Measurements from ENCODE around the gene ATR.
"Not testable (repeated sequence)": the region's sequence is repeated elsewhere in the genome, so short reads cannot be mapped to it uniquely, and the experiment has no call there.

The ATR gene

GRCh38 chr3:142445816-142446254, 132.7 kb downstream of the ATR start:
- no peak for DNase-seq

- no peak for DNase-seq
Observed at GRCh38 chr3:142444343-142444742, 134.2 kb downstream of the ATR start.

- DNase-seq, result not testable (repeated sequence)
Observed at GRCh38 chr3:142443060-142443459, 135.5 kb downstream of the ATR start.

- not testable (repeated sequence) for DNase-seq
Observed at GRCh38 chr3:142439499-142440220, 138.9 kb downstream of the ATR start.

GRCh38 chr3:142438096-142438495, 140.4 kb downstream of the ATR start:
- DNase-seq, result not testable (repeated sequence)

GRCh38 chr3:142436951-142437585, 141.5 kb downstream of the ATR start:
- no peak for DNase-seq

GRCh38 chr3:142434503-142434902, 144.0 kb downstream of the ATR start:
- no peak for DNase-seq

GRCh38 chr3:142433110-142433509, 145.4 kb downstream of the ATR start:
- no peak for DNase-seq

GRCh38 chr3:142429582-142429981, 149.0 kb downstream of the ATR start:
- no peak for DNase-seq

GRCh38 chr3:142424754-142425153, 153.8 kb downstream of the ATR start:
- no peak for DNase-seq

- no peak for DNase-seq
Observed at GRCh38 chr3:142418926-142419592, 159.5 kb downstream of the ATR start.

- no peak for DNase-seq
Observed at GRCh38 chr3:142417302-142417701, 161.2 kb downstream of the ATR start.

GRCh38 chr3:142400537-142400936, 178.0 kb downstream of the ATR start:
- DNase-seq, result not testable (repeated sequence)

Data from CD4-positive, alpha-beta T cell treated with Interferon gamma for 1 hour (primary cell).